ENCODE results near the gene TAF1C.

Gene TAF1C

DNA sequence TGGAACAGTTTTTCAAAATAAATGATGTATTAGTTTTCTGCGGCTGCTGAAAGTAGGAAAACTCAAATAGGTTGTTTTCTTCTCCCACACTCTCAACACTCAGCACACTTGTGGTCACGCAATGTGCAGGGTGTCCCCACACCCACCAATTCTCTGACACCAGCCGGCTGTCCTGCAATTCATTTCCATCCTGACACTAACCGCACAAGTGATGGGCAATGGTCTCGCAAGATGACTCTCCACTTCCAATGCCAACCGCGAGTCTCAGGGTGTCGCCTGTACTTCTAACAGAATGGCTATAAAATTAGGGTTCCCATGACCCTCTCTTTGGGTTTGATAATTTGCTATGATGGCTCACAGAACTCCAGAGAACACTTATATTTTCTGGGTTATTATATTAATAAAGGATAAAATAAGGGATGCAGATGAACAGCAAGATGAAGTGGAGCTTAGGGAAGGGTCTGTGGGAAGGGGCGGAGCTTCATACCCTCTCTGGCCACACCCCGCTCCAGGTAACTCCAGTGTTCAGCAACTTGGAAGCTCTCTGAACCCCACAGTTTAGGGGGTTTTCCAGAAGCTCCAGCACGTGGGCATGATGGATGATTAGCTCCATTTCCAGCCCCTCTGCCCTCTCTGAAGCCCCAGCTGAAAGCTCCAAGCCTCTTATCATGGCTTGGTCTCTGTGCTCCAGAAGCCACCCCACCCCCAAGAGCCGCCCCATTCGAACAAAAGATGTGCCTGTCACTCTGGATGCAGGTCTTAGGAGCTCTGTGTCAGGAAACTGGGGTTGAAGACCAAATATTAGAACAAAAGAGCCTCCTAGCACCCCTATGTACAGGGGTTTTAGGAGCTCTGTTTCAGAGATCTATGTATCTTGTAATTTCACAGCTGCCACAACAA, 19.8 kb downstream of the TAF1C start:
- no peak for TF ChIP-seq ZFX (IDR thresholded peaks at IDR 0.05)
- TF ChIP-seq, protein P1, sequence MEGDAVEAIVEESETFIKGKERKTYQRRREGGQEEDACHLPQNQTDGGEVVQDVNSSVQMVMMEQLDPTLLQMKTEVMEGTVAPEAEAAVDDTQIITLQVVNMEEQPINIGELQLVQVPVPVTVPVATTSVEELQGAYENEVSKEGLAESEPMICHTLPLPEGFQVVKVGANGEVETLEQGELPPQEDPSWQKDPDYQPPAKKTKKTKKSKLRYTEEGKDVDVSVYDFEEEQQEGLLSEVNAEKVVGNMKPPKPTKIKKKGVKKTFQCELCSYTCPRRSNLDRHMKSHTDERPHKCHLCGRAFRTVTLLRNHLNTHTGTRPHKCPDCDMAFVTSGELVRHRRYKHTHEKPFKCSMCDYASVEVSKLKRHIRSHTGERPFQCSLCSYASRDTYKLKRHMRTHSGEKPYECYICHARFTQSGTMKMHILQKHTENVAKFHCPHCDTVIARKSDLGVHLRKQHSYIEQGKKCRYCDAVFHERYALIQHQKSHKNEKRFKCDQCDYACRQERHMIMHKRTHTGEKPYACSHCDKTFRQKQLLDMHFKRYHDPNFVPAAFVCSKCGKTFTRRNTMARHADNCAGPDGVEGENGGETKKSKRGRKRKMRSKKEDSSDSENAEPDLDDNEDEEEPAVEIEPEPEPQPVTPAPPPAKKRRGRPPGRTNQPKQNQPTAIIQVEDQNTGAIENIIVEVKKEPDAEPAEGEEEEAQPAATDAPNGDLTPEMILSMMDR (conservative IDR thresholded peaks at IDR 0.05) = no peak
- no peak overlapping the region for H3K27ac ChIP-seq

DNA sequence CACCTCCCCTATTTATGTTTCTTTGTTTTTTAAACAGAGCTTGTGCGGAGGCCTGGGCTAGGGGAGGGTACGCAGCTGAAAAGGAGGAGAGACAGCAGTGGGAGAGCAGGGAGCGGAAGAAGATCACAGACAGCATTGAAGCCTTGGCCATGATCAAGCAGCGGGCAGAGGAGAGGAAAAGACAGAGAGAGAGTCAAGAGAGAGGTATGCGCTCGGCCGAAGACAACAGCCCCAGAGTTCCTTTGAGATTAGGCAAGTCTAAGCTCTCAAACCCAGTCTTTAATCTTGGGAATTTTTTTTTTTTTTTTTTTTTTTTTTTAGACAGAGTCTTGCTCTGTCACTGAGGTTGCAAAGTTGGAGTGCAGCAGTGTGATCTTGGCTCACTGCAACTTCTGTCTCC, 21.1 kb downstream of the TAF1C start:
- no peak for TF ChIP-seq ZFX (IDR thresholded peaks at IDR 0.05)
- TF ChIP-seq, protein P1 (conservative IDR thresholded peaks at IDR 0.05) = no peak
- no peak overlapping the region for H3K27ac ChIP-seq

DNA sequence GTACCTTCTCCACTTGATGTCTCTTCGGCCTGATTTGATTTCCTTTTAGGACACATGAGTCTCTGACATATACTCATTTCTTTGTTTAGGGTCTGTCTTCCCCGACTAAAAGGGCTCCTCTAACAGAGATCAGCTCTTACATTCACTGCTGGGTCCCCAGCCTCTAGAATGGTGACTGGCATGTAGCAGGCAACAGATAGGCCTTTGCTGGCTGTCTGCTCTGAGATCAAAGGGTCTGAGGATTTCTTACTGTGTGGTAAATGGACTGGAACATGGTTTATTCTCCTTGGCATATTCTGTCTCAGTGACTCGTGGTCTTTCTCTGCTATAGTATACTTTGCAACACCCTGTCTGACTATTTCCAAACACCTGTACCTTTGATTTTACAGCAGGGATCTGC, 25.1 kb downstream of the TAF1C start:
- no peak overlapping the region for H3K27ac ChIP-seq
- TF ChIP-seq, protein P1 (conservative IDR thresholded peaks at IDR 0.05) = no peak
- no peak for TF ChIP-seq ZFX (IDR thresholded peaks at IDR 0.05)

DNA sequence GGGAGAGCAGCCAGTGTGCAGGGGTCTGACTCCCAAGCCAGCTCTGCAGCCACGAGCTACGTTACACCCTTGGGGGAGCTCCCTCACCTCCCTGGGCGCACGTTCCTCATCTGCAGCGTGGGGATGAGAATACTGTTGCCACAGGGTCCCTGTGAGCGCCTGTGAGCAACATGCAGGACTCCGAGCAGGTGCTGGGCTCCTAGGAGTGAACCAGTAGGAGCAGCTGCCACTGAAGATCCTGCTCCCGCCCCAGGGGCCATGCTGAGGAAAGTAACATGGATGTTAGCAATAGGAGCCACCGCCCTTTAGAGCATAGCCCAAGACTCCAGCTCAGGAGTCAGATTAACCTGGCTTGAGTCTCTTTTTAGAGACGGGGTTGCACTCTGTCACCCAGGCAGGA, 25.8 kb downstream of the TAF1C start:
- TF ChIP-seq, protein P1 (conservative IDR thresholded peaks at IDR 0.05) = no peak
- TF ChIP-seq ZFX (IDR thresholded peaks at IDR 0.05) = no peak
- H3K27ac ChIP-seq = no peak overlapping the region

DNA sequence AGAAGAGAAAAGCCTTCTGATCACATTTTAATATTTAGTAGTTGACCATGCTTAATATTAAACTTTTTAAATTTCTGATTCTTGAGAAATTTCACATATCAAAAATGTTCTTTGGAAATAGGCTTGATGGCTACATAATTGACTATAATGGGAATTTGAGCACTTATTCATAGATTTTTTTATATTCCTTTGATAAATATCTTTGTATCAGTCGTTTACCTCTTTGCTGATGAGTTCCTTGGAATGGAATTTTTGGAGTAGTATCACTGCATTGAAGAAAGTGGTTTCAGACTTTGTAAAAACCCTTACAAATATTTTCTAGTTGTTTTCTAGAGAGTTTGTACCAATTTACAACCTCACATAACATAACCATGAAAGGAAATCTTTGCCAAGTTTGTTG, 27.1 kb downstream of the TAF1C start:
- TF ChIP-seq ZFX (IDR thresholded peaks at IDR 0.05) = no peak
- TF ChIP-seq, protein P1 (conservative IDR thresholded peaks at IDR 0.05) = no peak
- H3K27ac ChIP-seq = no peak overlapping the region

DNA sequence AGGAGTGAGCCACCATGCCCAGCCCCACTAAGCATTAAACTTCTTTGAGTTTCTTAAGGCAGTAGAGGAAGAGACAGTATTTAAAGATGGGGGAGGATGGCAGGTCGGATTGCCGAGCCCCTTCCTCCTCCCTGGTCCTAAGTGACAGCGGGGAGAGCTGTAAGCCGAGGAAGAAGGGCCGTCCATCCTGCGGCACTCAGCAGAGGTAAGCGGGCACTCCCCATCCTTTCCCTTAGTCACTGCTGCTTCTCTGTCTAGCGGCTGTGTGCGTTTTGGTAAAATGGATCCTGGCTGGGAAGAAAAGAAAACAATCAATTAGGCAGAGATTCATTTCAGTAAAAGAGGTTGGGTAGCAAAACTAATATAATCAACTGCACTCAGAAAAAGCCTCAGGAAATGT, 27.9 kb downstream of the TAF1C start:
- TF ChIP-seq ZFX (IDR thresholded peaks at IDR 0.05) = no peak
- TF ChIP-seq, protein P1 (conservative IDR thresholded peaks at IDR 0.05) = no peak

DNA sequence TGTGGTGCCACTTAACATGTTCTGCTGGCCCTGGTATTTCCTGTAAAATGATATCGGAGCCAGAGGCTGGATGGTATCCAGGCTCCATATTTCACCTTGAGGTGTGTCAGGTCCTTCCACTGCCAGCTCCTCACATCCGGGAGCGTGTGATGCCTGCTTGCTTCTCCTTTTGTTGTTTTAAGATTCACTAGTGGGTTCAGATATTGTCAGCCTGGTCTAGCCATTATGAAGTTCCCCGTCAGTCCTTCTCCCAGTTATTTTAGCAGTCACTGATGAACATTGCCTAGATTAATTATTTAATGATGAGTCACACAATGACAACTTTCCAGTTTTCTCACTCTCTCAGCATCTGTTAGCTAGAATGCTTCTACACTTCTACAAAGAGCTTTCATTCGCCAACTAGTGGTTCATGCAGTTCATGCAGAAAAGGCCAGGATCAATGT, 30.5 kb downstream of the TAF1C start:
- TF ChIP-seq, protein P1 (conservative IDR thresholded peaks at IDR 0.05) = no peak; the same call in 1 of the 2 replicates
- TF ChIP-seq ZFX (IDR thresholded peaks at IDR 0.05) = no peak
- H3K27ac ChIP-seq = no peak overlapping the region

More for the DNA sequence above, 27.9 kb downstream of the TAF1C start:
- no peak overlapping the region for H3K27ac ChIP-seq
